K562 treated with DMSO at 1 percent for 4 hours (cell line): Measurements from ENCODE around the gene ASZ1. TPM values are rescaled to one million over a fixed set of nuclear protein-coding genes. Genes with fewer than 3 reads are reported as not detected.

Experiments
- total RNA-seq: library from RNA; unstranded; fragments of 300-600 nt; gene quantifications from 2 replicates; pipeline ENCODE4 v1.2.3, GENCODE V29; 2022; ENCODE audit not compliant: insufficient read depth

Gene ASZ1
- not detected in 2 replicates for total RNA-seq

GRCh38 chr7:117427258-117427701 is at the start of gene ASZ1:
Gene ASZ1 (minus strand): TSS chr7:117427493. CDS start chr7:117427460, 33 bp downstream.

GRCh38 chr7:117322741-117323304 is 104.5 kb downstream of the ASZ1 start, which contains the start of gene WNT2:
Gene WNT2 (minus strand): TSS chr7:117323058. CDS start chr7:117322989, 69 bp downstream.

Other genes starting within 250 kb of the ASZ1 start
- 0.76 TPM in 1 of 2 replicates, not detected in the other for gene WNT2, start 104.4 kb downstream of the ASZ1 start, total RNA-seq
- not detected in 2 replicates for gene CFTR, start 52.5 kb upstream of the ASZ1 start, total RNA-seq